ENCODE results near the gene TTYH1.

Gene TTYH1

DNA sequence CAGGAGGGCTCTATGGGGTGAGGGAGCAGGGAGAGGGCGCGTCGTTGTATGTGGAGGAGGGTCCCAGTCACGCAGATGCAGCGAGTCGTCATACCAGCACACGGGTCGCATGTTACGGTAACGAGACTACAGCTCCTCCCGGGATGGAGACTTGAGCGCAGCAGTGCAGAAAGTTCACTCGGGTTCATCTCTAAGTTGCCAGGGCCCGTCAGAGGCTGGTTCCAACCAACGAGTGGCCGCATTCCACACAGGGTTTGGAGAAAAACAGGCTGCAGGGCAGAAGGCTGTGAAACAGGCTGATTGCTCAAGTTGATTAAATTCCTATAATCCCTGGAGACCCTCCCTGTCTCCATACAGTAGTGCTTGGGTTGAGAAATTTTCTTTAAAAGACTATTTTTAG lies 21.9 kb upstream of the TTYH1 start:
- DNase-seq (ENCODE audit: low spot score) = no peak

DNA sequence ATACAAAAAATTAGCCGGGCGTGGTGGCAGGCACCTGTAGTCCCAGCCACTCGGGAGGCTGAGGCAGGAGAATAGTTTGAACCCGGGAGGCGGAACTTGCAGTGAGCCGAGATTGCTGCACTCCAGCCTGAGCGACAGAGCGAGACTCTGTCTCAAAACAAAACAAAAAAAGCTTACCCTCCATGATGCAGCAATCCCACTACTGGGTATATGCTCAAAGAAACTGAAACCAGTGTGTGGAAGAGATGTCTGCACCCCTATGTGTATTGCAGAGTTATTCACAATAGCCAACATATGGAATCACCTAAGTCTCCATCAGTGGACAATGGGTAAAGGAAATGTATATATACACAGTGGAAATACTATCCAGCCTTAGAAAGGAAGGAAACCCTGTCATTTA lies 19.6 kb upstream of the TTYH1 start:
- DNase-seq (ENCODE audit: low spot score) = no peak

DNA sequence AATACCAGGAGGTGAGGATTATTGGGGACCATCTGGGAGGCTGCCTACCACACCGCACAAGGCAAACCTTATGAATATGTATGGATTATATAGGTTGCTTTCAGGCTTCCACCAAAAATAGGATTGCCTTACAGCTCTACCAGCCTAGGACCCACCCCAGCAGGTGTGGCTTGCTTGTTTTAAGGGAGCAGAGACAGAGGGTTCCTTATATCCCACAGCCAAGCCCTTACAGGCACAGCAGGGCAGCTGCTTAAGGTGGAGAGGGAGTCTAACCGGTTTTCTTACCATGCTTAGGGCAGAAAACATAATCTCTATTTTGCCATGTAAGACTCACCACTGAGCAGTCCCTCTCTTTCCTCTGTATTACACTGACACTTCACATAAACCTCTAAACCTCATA lies 16.1 kb upstream of the TTYH1 start:
- DNase-seq (ENCODE audit: low spot score) = no peak

GRCh38 chr19:54400913-54401312 lies 14.4 kb upstream of the TTYH1 start:
- no peak for DNase-seq (ENCODE audit: low spot score)

DNA sequence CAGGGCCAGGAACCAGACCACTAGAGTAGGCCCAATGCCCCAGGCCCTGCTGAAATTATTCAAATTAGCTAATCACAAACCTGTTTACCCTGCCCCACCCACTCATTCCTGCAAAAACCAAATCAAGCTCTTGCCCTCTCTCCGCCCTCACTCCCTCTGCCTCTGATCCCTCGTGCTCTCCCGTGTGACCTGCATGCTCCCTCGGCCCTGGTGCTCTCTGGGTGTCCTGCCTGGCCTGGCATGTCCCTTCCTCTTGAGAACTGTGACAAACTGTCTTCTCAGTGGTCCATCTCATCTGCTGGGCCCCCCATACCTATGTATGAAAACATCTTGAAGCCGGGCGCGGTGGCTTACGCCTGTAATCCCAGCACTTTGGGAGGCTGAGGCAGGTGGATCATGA lies 12.2 kb upstream of the TTYH1 start:
- no peak for DNase-seq (ENCODE audit: low spot score)

DNA sequence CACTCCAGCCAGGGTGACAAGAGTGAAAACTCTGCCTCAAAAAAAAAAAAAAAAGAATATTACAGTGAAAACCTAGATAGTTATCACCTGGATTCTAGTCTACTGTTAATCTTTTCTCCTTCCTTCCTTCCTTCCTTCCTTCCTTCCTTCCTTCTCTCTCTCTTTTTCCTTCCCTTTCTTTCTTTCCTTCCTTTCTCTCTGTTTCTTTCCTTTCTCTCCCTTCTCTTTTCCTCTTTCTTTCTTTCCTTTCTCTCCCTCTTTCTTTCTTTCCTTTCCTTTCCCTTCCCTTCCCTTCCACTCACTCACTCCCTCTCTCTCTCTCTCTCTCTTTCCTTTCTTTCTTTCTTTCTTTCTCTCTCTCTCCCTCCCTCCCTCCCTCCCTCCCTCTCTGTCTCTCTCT lies 9.6 kb upstream of the TTYH1 start:
- DNase-seq (ENCODE audit: low spot score) = no peak

GRCh38 chr19:54407780-54408179 lies 7.5 kb upstream of the TTYH1 start:
- no peak for DNase-seq (ENCODE audit: low spot score)

GRCh38 chr19:54408456-54409026 lies 6.7 kb upstream of the TTYH1 start:
- no peak for DNase-seq (ENCODE audit: low spot score)

GRCh38 chr19:54411033-54411432 lies 4.2 kb upstream of the TTYH1 start:
- no peak for DNase-seq (ENCODE audit: low spot score)

DNA sequence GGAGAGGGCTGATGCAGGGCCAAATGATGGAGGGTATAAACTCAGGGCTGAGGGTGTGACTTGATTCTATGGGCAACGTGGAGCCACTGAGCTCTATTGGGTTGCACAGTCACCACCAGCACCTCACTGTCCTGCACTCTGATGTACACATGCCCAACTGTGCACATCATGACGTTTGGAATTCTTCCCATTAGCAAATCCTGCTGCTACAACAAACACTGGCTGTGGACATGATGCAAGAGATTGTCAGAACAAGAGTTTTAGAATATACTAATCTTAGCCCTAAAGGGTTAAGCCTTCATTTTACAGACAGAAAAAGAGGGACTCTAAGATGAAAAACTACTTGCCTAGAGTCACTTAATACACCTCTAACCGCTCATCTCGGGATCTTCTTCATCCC lies 2.4 kb upstream of the TTYH1 start:
- DNase-seq (ENCODE audit: low spot score) = no peak

- DNase-seq (ENCODE audit: low spot score) = no peak
Measured at GRCh38 chr19:54414156-54414555, 1.1 kb upstream of the TTYH1 start.

GRCh38 chr19:54415901-54416673 lies 823 bp downstream of the TTYH1 start:
- DNase-seq (ENCODE audit: low spot score) = peak; percentile 48

DNA sequence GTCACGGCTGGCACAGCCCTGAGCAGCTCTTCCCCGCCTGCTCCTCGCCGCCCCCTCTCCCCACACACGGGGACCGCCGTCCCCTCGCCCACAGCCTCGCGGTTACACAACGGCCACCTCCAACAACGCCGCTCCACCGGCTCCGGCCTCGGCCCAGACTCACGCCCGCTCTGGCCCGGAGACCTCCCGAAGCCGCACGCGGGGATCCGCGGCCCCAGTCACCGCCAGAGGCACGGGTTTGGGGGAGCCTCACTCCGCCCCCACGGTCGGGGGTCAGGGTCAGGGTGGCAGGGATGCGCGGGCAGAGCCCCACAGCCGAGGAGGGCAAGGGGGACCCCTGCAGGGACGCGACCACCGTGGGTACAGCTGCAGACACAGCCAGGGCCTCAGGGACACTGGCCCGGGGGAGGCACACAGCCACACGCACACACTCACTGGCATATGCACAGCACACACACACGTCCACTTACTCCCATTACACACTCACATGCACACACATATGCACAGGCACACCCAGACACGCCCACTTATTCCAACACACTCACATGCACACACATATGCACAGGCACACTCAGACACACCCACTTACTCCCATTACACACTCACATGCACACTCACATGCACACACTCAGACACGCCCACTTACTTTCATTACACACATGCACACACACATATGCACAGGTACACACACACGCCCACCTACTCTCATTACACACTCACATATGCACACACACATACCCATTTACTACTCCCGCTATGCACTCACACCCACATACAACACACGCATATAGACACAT lies 1.6 kb downstream of the TTYH1 start:
- peak; percentile 61 for DNase-seq (ENCODE audit: low spot score)

DNA sequence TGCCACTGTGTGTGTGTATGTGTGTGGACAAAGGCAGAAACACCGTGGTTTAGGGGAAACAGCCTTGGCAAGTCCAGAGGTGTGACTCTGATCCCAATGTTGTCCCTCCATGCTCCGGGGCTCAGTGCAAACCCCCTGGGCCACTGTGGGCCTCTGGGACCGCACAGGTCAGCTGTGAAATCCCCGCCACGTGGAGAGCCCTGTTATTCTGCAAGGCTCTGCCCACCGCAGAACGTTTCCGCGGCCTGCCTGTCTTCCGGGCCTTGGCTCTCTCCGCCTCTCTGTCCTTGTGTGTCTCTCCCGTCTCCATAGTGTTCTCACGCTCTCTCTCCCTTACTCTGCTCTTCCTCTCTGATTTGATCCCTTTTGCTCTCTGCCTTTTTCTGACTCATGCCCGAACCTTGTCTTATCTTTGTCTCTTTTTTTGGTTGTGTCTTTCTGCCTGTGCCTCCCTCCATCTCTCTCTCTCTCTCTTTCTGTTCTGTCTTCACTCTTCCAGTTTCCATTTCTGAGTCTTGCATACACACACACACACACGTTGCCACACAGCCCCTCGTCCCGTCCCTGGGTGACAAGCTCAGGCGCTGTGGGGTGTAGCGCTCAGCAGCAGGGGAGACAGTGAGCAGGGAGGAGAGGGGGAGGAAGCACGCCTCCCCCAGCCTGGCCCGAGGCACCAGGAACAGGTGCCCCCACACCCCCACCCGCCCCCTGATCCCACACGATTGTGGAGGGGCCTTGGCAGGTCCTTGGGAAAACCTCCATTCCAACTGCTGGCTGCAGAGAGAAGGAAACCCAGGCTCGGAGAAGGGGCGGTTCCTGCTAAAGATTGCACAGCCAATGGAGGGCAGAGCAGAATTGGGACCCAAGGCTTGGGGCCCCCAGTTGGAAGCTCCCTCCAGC lies 3.0 kb downstream of the TTYH1 start:
- DNase-seq (ENCODE audit: low spot score) = peak; percentile 60

GRCh38 chr19:54418930-54419800 lies 3.9 kb downstream of the TTYH1 start:
- no peak for DNase-seq (ENCODE audit: low spot score)

DNA sequence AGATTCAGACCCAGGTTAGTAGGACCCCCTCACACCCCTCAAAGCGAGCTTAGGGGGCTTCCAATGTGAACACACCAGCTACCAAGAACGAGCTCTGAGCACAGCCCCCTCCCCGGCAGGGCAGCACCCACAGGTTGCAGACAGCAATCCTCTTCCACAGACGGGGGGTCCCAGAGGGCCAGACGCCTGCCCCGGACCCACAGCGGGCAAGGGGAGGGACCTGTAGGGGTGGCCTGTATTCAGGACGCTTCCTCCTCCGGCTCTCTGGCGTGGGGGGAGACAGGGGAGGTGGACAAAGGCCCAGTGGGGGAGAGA lies 4.8 kb downstream of the TTYH1 start:
- no peak for DNase-seq (ENCODE audit: low spot score)

DNA sequence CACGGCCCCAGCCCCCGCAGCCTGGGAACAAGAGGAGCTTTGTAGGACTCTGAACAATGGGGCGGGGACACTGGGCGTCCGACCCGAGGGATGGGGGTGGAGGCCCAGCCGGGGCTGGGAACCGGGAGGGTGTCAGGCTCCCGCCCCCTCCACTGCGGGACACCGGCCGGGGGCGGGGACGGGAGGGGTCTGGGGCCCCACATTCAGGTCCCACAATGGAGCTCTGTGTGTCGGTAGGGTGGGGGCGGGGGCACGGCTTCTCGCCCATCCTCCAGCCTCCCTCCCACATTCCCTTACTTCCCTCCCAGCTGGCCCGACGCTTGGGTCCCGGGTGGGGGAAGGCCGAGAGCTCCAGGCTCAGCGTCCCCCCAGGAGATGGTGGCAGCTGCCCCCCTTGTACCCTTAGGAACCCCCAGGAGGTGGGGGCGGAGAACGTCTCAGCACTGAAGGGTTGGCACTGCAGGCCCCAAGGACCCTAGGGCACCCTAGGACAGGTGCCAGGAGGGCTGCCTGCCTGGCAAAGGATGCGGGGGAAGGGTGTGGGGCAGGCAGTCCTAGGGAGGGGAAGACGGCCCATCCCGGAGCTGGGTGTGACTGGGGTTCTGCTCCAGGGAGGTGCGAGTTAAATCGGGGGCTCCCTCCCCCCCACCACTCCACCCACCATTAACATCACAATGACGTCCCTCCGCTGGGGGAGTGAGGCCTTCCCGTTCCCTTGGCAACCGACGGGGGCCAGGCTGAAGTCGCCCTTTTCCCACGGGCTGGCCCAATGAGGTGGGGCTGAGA lies 5.3 kb downstream of the TTYH1 start:
- DNase-seq (ENCODE audit: low spot score) = peak; percentile 93

DNA sequence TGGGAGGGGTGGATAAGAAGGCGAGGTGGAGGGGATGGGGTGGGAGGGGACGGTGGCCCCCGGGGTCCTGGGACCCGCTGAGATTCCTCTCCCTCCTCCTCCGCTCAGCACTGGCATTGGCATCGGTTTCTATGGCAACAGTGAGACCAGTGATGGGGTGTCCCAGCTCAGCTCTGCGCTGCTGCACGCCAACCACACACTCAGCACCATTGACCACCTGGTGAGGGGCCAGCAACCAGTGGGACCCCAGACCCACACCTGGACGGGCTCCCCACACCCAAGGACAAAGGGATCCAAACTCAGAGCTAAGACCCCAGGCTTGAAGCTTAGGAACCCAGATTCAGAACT lies 5.9 kb downstream of the TTYH1 start:
- DNase-seq (ENCODE audit: low spot score) = no peak

DNA sequence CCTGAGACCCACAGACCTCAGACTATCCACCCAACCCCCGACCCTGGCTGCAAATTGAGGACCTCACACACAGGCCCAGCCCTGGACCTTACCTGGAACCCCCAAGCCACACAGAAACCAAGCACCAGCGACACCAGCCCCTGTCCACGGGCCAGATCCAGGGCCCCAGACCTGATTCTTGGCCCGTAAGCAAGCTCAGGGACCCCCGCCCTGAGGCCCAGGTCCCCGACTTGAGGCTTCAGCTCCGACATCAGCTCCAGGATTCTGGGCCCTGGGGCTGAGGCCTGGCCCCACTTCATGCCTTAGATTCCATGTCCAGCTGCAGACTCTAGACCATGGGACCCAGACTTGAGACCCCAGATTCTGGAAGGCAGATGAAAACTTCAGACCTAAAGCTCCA lies 6.3 kb downstream of the TTYH1 start:
- peak; percentile 61 for DNase-seq (ENCODE audit: low spot score)

DNA sequence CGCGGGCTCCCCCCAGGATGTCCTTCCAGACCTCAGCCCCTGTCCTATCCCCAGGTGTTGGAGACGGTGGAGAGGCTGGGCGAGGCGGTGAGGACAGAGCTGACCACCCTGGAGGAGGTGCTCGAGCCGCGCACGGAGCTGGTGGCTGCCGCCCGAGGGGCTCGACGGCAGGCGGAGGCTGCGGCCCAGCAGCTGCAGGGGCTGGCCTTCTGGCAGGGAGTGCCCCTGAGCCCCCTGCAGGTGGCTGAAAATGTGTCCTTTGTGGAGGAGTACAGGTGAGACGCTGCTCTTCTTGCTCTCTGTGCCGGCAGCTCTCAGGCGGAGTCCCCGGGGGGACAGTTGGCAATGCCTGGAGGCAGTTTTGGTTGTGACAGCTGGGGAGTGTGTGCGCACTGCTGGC lies 6.9 kb downstream of the TTYH1 start:
- DNase-seq (ENCODE audit: low spot score) = peak; percentile 47

- DNase-seq (ENCODE audit: low spot score) = no peak
Measured at GRCh38 chr19:54424201-54424600, 8.9 kb downstream of the TTYH1 start.
